Epithelial cell of prostate (primary cell): Measurements from ENCODE around the gene TENT4A.
A peak's percentile ranks its signal among the peaks of the same experiment; 100 is the strongest.

Experiments used
- DNase-seq: peaks from one replicate; pipeline ENCODE4 v3.0.0-alpha.2; 2011; ENCODE audit warnings: low read depth, low spot score
- H3K27ac ChIP-seq: fragments of 450-650 bp; 2 replicates; pipeline ENCODE4 v1.5.1; 2017; ENCODE audit warnings: mild to moderate bottlenecking

The TENT4A gene

DNA sequence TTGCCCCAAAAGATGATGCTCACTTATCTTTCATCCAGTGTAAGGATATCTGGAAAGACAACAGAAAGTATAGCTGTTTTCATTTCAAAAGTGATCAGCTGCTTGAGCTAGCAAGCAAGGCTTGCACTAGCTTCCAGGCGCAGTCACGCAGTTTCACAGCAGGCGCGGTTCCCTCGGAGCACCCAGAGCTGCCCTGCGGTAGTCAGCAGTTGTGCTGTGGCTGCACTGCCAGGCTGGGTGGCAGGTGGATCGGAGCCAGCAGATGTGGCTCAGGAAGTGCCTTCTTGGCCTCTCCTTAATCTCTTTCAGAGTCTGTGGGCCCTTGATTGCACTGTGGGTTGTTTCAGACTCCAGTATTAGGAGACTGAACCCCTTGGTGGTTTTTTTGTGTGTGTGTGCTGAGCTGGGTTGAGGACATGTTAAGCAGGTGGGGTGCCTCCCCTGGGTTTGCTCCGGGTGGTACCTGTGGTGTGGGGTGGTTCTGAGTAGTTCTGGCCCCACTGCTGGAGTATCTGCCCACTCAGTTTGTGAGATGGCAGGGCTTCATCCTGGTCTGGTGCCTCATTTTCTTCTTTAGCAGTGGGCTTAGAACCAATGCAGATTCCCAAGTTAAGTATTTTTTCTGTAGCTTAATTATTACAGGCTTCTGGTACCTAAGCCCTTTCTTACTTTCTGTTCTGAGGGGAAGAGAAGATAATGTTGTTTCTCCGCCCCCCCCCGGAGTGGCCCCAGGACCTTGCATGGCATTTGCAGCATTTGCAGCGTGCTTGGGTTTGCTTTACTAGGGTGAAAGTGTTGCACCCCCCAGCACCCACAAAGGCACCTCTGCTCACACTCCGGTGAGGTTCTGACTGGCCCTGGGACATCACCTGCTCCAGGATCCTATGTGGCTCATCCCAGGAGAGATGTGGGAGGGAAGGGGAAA, 16.4 kb downstream of the TENT4A start:
- DNase-seq: no peak
- H3K27ac ChIP-seq: no peak overlapping the region

DNA sequence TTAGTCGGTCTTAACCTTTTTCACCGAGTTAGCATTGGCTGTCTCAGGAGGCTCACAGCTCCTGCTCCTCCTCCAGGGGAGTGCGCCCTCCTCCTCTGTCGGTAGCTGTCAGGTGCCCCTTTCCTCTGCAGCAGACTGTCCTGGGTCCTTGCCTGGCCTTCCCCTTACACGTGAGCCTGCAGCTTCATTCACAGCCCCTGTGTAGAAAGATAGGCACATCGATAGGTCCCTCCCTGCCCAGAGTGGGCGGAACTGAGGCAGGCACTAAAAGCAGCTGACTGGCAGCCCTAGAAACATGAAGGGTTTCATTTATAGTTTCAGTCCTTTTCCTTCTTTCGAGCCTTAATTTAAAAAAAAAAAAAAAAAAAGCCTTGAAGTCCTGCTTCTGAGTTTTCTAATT, 17.2 kb downstream of the TENT4A start:
- H3K27ac ChIP-seq: no peak overlapping the region
- no peak for DNase-seq

GRCh38 chr5:6730807-6731206, 17.6 kb downstream of the TENT4A start:
- no peak overlapping the region for H3K27ac ChIP-seq
- DNase-seq: no peak

DNA sequence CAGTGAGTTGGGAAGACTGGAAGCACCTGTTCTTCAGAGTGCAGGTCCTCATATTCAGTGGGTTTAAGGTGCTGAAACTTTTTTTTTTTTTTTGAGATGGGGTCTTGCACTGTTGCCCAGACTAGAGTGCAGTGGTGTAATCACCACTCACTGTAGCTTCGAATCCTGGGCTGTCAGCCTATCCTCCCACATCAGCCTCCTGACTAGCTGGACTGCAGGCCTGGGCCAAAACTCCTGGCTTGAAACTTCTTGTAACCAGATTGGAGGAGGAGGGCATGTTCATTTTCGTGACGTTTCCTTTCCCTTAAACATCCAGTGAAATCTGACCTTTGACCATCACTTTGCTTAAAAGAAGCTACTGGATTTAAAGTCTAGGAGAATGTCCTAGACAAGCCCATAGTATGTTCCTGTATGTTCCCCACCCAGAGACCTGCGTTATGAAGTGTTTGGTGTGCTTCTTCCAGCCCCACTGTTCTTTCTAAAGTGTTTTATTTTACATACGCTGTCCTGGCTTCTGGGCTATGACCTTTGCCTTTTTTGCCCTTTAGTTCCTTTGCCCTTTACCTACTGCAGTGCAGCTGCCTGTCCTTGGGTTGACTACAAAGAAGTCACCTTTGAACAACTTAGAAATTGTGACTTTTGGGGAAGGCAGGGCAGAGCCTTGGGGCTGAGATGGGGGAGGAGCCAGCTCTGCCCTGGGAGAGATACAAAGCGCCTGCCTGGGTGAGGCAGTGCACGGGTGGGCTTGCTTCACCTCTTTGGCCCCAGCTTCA, 18.4 kb downstream of the TENT4A start:
- no peak for DNase-seq
- peak overlapping the region; percentile 70 for H3K27ac ChIP-seq

DNA sequence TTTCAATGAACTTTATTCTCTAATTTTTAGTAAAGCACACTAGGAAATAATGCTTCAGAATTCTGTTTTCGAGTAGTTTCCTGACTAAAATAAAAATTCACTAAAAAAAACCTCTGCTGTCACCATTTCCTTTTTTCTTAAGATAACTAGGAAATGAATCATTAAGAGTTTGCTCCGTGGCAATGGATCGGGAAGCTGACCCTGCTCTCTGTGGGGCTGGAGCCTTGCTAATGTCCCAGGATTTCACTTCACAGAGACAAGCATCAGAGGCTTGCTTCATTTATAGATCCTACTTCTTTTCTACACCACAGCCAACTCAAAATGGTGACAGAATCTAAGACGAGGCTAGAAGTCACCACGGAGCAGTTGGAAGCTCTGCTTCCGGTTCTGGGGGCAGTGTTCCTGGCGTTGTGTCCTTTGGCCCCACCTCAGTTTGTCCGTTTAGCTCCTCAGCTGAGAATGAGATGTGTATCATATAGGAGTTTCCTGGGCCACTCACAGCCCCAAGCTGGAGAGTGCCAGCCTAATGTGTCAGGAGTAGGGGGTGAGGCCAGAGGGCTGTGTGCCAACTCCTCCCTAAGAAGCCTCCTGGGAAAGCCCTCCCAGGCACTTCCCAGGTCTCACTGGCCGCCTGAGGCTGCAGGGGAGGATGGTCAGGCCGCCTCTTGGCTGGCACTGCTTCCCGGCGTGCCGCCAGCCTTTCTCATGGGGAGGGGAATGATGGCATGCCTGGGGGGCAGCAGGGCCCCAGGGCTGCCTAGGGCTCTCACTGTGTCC, 19.6 kb downstream of the TENT4A start:
- peak; percentile 29 for DNase-seq
- H3K27ac ChIP-seq: peak overlapping the region; percentile 70

DNA sequence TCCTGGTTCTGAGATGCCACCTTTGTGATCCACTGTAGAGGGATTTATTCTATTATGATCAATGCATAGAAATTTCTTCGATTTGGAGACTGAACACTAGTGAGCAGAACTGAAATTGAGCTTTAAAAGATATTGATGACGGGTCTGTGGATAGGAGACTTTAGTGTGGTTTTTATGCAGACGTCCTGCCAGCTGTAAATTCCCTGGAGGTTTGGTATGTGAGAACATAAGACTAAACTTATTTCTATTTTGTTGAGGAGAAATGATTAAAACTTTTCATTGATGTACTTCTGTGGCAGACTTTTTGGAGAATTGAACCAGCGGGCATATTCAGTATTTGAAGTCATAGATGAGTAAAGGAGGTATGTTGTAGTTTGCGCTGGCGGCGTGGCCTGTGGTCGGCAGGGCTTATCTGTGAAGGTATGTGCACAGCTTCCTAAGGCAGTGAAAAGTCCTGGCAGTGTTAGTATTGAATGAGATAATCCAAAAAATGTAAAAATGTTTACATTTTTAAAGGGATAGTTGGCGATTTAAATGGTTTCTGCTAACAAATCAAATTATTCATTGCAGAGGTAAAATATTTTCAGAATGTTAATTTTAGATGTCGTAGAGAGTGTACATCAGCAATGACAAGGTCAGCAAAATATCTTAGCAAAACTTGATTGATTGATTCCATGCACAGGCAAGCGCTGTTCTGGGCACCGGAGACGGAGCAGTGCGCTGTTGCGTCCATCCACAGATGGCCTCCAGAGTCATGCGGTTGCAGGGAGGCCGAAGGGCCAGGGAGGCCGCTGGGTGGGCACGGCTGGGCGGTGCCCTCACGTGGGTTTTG, 20.4 kb downstream of the TENT4A start:
- DNase-seq: no peak
- H3K27ac ChIP-seq: peak overlapping the region; percentile 70

DNA sequence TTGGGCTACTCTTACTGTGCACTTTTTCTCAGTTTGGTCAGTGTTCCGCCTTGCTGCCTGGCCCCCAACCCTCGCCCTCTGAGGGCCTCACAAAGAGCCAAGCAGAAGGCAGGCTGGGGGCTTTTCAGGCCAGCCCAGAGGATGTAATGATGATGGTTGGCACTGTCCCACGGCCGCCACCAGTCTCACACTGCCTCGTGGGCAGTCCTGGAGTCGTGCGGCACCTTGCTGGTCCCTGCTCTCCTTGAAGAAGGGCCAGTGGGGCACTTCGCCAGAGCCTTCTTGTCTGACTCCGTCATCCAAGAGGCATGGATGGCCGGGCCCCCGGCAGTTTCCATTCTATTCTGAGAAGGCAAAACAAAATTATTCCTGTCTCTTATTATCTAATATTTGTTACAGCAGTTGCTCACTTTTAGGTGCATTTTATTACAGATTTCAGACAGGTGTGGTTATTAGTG, 21.0 kb downstream of the TENT4A start:
- DNase-seq: no peak
- H3K27ac ChIP-seq: no peak overlapping the region

DNA sequence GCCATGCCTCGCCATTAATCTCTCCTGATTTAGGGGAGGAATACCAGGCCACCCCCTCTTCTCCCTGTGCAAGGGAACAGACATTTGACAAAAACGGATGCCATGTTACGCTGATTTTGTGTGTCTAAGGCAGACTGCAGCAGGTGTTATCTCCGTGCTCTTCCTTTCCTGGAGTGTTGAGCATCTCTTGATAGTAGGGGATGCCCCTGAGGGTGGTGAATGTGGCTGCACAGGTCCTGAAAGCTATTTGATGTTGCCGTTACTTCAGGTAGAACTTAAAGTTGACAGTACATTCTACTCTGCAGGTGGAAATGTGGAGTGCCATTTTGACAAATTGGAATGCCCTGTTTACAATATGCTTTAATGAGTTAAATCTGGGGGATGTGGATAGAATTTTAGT, 21.5 kb downstream of the TENT4A start:
- DNase-seq: no peak
- H3K27ac ChIP-seq: no peak overlapping the region

GRCh38 chr5:6736106-6736505, 22.9 kb downstream of the TENT4A start:
- no peak for DNase-seq
- H3K27ac ChIP-seq: no peak overlapping the region

GRCh38 chr5:6736524-6737042, 23.4 kb downstream of the TENT4A start:
- no peak overlapping the region for H3K27ac ChIP-seq
- no peak for DNase-seq

DNA sequence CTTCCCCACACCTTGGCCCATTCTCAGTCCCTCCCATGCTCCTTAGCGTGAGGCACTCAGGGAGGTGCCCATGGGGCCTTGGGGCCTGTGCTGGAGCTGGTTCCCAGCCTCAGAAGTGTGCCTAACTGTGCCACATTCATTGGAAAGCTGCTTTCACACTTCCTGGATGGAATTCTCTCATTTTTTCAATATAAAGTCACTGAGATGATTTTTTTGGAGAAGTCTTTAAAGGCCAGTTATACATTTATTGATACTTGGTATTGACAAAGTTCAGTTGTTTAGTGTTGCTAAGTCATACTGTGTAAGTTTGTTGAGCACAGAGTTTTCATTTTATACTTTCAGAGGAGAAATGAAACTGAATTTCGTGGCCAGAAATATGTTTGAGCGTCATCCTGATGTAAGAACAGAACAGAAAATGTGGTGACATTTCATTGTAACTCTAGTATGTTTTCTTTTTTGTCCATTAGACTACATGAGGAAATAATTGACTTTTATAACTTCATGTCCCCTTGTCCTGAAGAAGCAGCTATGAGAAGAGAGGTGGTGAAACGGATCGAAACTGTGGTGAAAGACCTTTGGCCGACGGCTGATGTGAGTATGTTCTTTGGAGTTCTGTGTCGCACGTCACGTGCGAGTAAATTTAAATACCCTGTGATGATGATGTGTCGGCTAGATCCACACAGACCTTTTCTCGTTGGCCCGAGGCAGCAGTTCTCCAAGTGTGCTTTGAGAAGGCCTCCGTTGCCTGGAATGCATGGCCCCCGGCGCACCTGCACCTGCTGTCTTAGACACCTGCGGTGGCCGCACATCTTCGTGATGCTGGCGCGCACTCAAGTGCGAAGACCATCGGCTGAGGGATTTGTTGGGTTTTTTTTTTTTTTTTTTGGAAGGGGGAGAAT, 24.1 kb downstream of the TENT4A start:
- no peak for DNase-seq
- H3K27ac ChIP-seq: no peak overlapping the region

- H3K27ac ChIP-seq: no peak overlapping the region
- DNase-seq: no peak
Measured at GRCh38 chr5:6739603-6740002, 26.4 kb downstream of the TENT4A start.

GRCh38 chr5:6740586-6741150, 27.4 kb downstream of the TENT4A start:
- no peak for DNase-seq
- no peak overlapping the region for H3K27ac ChIP-seq

DNA sequence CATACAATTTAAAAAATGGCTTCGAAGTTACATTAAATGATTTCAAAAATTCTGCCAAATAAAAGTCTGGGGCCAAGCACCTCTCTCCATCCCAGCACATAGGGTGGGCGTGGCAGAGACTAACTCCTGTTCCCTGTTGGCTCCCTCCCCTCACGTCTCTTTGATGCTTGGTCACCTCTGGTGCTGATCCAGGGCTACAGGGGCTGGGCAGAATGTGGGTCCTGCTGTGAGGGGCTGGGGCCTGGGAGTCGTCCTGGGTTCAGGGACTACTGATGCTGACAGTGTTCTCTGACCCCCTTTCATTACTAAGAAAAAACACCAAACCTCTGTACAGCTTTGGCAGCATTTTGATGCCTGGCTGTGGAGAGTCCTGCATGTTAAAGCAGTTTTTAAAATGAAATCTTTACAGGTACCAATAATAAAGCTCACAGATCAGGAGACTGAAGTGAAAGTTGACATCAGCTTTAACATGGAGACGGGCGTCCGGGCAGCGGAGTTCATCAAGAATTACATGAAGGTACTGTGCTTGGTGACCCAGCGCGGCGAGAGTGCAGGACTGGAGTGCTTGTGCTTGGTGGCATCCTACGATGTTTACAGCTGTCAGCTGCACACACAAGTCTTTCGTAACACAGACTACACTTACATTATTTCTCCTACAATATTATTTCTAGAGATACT, 29.0 kb downstream of the TENT4A start:
- no peak for DNase-seq
- no peak overlapping the region for H3K27ac ChIP-seq

DNA sequence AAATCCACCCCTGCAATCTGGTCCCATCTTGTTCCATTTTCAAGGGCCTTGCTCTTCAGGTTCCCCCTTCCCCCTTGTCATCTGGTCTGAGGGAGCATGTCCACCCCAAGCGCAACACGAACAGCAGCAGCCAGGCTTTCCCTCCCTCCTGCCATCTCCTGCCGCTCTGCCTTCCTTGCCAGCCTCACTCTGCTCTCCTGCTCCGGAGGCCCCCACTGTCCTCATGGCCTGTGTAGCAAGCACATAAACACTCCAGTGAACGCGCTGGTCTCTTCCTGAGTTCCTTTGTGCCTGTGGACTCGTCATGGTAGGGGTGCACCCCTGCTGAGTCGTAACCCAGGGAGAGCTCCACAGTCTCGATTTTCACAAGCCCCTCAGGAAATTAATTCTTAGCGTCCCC, 29.9 kb downstream of the TENT4A start:
- H3K27ac ChIP-seq: no peak overlapping the region
- DNase-seq: no peak

DNA sequence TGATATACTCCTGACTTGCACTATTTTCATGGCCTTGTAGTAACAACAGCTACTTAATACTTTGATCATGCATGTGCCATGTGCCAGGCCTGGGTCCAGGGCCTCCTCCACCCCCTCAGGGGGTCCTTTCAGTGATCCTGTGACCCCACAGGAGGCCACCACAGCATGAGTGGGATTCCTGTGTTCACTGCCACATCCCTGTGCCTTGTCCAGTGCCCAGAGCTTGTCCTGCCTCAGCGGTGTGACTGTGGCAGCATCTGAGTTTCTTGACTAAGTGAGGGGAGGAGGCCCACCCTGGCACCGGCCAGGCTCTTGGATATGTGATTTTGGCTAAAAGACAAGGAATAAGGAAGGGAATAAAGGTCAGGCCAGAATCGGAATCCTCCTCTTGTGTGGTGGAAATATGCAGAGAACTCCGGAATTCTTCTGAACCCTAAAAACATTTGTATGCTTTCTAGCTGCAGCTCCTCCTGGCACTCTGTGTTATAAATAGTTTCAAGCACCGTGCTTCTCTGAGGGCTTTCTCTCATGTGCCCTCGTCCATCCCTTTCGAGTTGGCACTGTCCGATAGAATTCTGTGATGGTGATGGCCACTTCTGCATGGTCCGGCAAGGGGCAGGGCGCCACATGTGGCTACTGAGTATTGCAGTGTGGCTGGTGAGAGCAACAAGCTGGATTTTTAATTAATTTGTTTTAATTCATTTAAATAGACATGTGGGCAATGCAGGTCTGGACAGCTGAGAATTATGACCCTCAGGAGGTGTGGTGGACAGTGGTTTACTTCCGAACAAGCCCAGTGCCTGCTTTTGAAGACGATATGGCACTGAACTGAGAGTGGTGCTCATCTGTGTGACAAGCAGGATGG, 31.8 kb downstream of the TENT4A start:
- H3K27ac ChIP-seq: no peak overlapping the region
- DNase-seq: no peak
